ENCODE data around the gene BNC2. TPM values are rescaled to one million over a fixed set of nuclear protein-coding genes. Genes with fewer than 3 reads are reported as not detected.

Gene BNC2
- total RNA-seq, 4 donors from 2014 or later: 3.9 to 45.4 (median 13.1) TPM

- no peak for TF ChIP-seq CTCF (IDR thresholded peaks at IDR 0.05)
- no peak for TF ChIP-seq POLR2A (IDR thresholded peaks at IDR 0.05)
- H3K36me3 ChIP-seq: no peaks in the 10 kb centered on the region
- H3K9me3 ChIP-seq: no peaks in the 10 kb centered on the region
- no peak overlapping the region for H3K27ac ChIP-seq
- no peaks in the 10 kb centered on the region for H3K27me3 ChIP-seq
- no peak overlapping the region for H3K4me3 ChIP-seq
- no peaks in the 10 kb centered on the region for H3K4me1 ChIP-seq
- no peak for DNase-seq
Observed at GRCh38 chr9:16594787-16595186, 275.7 kb downstream of the BNC2 start.

- Histone ChIP-seq H3K27me3 (no peaks in the 10 kb centered on the region), H3K9me3 (no peaks in the 10 kb centered on the region), H3K27ac (no peak overlapping the region), H3K4me3 (no peak overlapping the region), H3K36me3 (no peaks in the 10 kb centered on the region), H3K4me1 (no peaks in the 10 kb centered on the region)
- DNase-seq: no peak
- TF ChIP-seq POLR2A (IDR thresholded peaks at IDR 0.05): no peak
- no peak for TF ChIP-seq CTCF (IDR thresholded peaks at IDR 0.05)
Observed at GRCh38 chr9:16593746-16594145, 276.7 kb downstream of the BNC2 start.

- Histone ChIP-seq H3K36me3 (no peaks in the 10 kb centered on the region), H3K27ac (no peak overlapping the region), H3K9me3 (no peaks in the 10 kb centered on the region), H3K27me3 (no peaks in the 10 kb centered on the region), H3K4me1 (no peaks in the 10 kb centered on the region), H3K4me3 (no peak overlapping the region)
- TF ChIP-seq POLR2A (IDR thresholded peaks at IDR 0.05) (no peak), CTCF (IDR thresholded peaks at IDR 0.05) (no peak)
- DNase-seq: no peak
Observed at GRCh38 chr9:16591092-16591491, 279.4 kb downstream of the BNC2 start.

- Histone ChIP-seq H3K4me3 (no peak overlapping the region), H3K4me1 (no peaks in the 10 kb centered on the region), H3K27ac (no peak overlapping the region), H3K27me3 (no peaks in the 10 kb centered on the region), H3K9me3 (no peaks in the 10 kb centered on the region), H3K36me3 (no peaks in the 10 kb centered on the region)
- TF ChIP-seq POLR2A (IDR thresholded peaks at IDR 0.05) (no peak), CTCF (IDR thresholded peaks at IDR 0.05) (no peak)
- DNase-seq: no peak
Observed at GRCh38 chr9:16585591-16585990, 284.9 kb downstream of the BNC2 start.

GRCh38 chr9:16579872-16580432 is 290.5 kb downstream of the BNC2 start:
- TF ChIP-seq POLR2A (IDR thresholded peaks at IDR 0.05) (no peak), CTCF (IDR thresholded peaks at IDR 0.05) (no peak)
- DNase-seq: no peak
- H3K36me3 ChIP-seq: no peaks in the 10 kb centered on the region
- no peak overlapping the region for H3K27ac ChIP-seq
- no peak overlapping the region for H3K4me3 ChIP-seq
- no peaks in the 10 kb centered on the region for H3K27me3 ChIP-seq
- no peaks in the 10 kb centered on the region for H3K9me3 ChIP-seq
- no peaks in the 10 kb centered on the region for H3K4me1 ChIP-seq

- Histone ChIP-seq H3K4me1 (peaks cover 0 to 9% (median 0%) of the 10 kb centered on the region in 4 donors), H3K27me3 (no peaks in the 10 kb centered on the region), H3K9me3 (no peaks in the 10 kb centered on the region), H3K36me3 (no peaks in the 10 kb centered on the region), H3K27ac (peak overlapping the region in 1 of 4 donors; percentile 39), H3K4me3 (no peak overlapping the region)
- TF ChIP-seq POLR2A (IDR thresholded peaks at IDR 0.05) (no peak), CTCF (IDR thresholded peaks at IDR 0.05) (no peak)
- no peak for DNase-seq
Observed at GRCh38 chr9:16575986-16576245, 294.6 kb downstream of the BNC2 start.

All from Peyer's patch (tissue), 4 donors.